ENCODE data around the gene ATP2B3.

Gene ATP2B3

GRCh38 chrX:153620576-153620975 is 103.1 kb downstream of the ATP2B3 start:
- ATAC-seq = no peak

GRCh38 chrX:153621949-153622598 is 104.6 kb downstream of the ATP2B3 start:
- no peak for DNase-seq
- ATAC-seq = no peak

More at GRCh38 chrX:153620576-153620975, 103.1 kb downstream of the ATP2B3 start:
- DNase-seq = no peak

- no peak for DNase-seq
- no peak for ATAC-seq
Measured at GRCh38 chrX:153622661-153623309, 105.3 kb downstream of the ATP2B3 start.

GRCh38 chrX:153623310-153624029 is 106.0 kb downstream of the ATP2B3 start:
- no peak for DNase-seq
- no peak for ATAC-seq

- ATAC-seq (no peak), DNase-seq (no peak)
Measured at GRCh38 chrX:153624196-153625091, 107.0 kb downstream of the ATP2B3 start.

GRCh38 chrX:153625271-153626024 is 108.0 kb downstream of the ATP2B3 start:
- ATAC-seq (no peak), DNase-seq (no peak)

- DNase-seq (no peak), ATAC-seq (no peak)
Measured at GRCh38 chrX:153626025-153626633, 108.7 kb downstream of the ATP2B3 start.

GRCh38 chrX:153626863-153627674 is 109.6 kb downstream of the ATP2B3 start:
- no peak for ATAC-seq
- DNase-seq = no peak

GRCh38 chrX:153627675-153628111 is 110.3 kb downstream of the ATP2B3 start:
- no peak for ATAC-seq
- no peak for DNase-seq

GRCh38 chrX:153628129-153628528 is 110.7 kb downstream of the ATP2B3 start:
- no peak for DNase-seq
- ATAC-seq = no peak

- no peak for DNase-seq
Measured at GRCh38 chrX:153628665-153629064, 111.2 kb downstream of the ATP2B3 start.

GRCh38 chrX:153631346-153631745 is 113.9 kb downstream of the ATP2B3 start:
- DNase-seq (no peak), ATAC-seq (no peak)

More at GRCh38 chrX:153628665-153629064, 111.2 kb downstream of the ATP2B3 start:
- no peak for ATAC-seq

- ATAC-seq (no peak), DNase-seq (no peak)
Measured at GRCh38 chrX:153631907-153632594, 114.6 kb downstream of the ATP2B3 start.

Data from stimulated activated naive CD8-positive, alpha-beta T cell treated with anti-CD3 and anti-CD28 coated beads, Interleukin-15, Interleukin-2, amounts not matched to agents 100 U/mL and 50 U/mL, for 24 hours (primary cell).